Measurements from ENCODE around the gene STAT3.
"Not testable (repeated sequence)": the region's sequence is repeated elsewhere in the genome, so short reads cannot be mapped to it uniquely, and the experiment has no call there.

STAT3 gene

GRCh38 chr17:42388381-42389134, at the start of gene STAT3:
Gene STAT3 (minus strand): TSS chr17:42388442. CDS start chr17:42348516, 39,926 bp downstream.
- peak; percentile 95 for FAIRE-seq

- no peak for FAIRE-seq
Measured at GRCh38 chr17:42436391-42436790, 48.1 kb upstream of the STAT3 start.

GRCh38 chr17:42431758-42432161, 43.5 kb upstream of the STAT3 start:
- no peak for FAIRE-seq

GRCh38 chr17:42429726-42430447, 41.6 kb upstream of the STAT3 start:
- no peak for FAIRE-seq

- peak; percentile 75 for FAIRE-seq
Measured at GRCh38 chr17:42428141-42428944, 40.1 kb upstream of the STAT3 start.

GRCh38 chr17:42424991-42425610, 36.9 kb upstream of the STAT3 start:
- FAIRE-seq = no peak

- no peak for FAIRE-seq
Measured at GRCh38 chr17:42423766-42424165, 35.5 kb upstream of the STAT3 start.

GRCh38 chr17:42422958-42423712, 34.9 kb upstream of the STAT3 start, which contains the start of gene CAVIN1:
Gene CAVIN1 (minus strand): TSS chr17:42423256. CDS start chr17:42423097, 159 bp downstream.
- no peak for FAIRE-seq

GRCh38 chr17:42422412-42422957, 34.2 kb upstream of the STAT3 start:
- FAIRE-seq = no peak

- no peak for FAIRE-seq
Measured at GRCh38 chr17:42421507-42422338, 33.5 kb upstream of the STAT3 start.

GRCh38 chr17:42421136-42421506, 32.9 kb upstream of the STAT3 start:
- FAIRE-seq = no peak

- not testable (repeated sequence) for FAIRE-seq
Measured at GRCh38 chr17:42417981-42418380, 29.7 kb upstream of the STAT3 start.

GRCh38 chr17:42414704-42415409, 26.6 kb upstream of the STAT3 start:
- no peak for FAIRE-seq

GRCh38 chr17:42413464-42414040, 25.3 kb upstream of the STAT3 start:
- FAIRE-seq = no peak

GRCh38 chr17:42411905-42412679, 23.9 kb upstream of the STAT3 start:
- FAIRE-seq = no peak

- FAIRE-seq = no peak
Measured at GRCh38 chr17:42411361-42411760, 23.1 kb upstream of the STAT3 start.

GRCh38 chr17:42410319-42410685, 22.1 kb upstream of the STAT3 start:
- FAIRE-seq = no peak

- no peak for FAIRE-seq
Measured at GRCh38 chr17:42409523-42410318, 21.5 kb upstream of the STAT3 start.
